ENCODE data around the gene ELP5.

DNA sequence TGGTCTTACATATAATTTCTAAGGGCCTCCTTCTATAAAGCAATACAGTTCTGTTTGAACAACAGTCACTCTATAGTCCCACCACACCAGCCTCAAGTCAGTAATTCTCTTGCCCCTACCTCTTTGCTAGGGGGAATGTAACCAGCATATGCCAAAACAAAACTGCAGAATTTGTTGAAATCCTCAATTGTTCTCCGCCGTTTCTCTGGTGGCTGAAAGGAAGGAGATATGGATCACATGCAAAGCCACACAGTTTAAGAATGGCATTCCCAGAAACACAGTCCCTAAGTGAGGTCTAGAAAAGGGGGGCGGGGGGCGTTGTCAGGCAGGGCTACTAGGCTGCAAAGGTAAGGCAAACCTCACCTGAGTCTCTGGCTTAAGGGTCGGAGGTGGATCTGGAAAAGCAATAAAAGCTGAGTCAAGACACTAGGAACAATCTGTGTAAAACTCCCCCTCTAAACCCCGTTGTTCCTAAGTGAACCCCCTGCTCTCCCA is 14.7 kb upstream of the ELP5 start:
- TF ChIP-seq, protein P1, sequence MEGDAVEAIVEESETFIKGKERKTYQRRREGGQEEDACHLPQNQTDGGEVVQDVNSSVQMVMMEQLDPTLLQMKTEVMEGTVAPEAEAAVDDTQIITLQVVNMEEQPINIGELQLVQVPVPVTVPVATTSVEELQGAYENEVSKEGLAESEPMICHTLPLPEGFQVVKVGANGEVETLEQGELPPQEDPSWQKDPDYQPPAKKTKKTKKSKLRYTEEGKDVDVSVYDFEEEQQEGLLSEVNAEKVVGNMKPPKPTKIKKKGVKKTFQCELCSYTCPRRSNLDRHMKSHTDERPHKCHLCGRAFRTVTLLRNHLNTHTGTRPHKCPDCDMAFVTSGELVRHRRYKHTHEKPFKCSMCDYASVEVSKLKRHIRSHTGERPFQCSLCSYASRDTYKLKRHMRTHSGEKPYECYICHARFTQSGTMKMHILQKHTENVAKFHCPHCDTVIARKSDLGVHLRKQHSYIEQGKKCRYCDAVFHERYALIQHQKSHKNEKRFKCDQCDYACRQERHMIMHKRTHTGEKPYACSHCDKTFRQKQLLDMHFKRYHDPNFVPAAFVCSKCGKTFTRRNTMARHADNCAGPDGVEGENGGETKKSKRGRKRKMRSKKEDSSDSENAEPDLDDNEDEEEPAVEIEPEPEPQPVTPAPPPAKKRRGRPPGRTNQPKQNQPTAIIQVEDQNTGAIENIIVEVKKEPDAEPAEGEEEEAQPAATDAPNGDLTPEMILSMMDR (IDR thresholded peaks at IDR 0.05; ENCODE audit: insufficient read depth, low read length), result no peak
- TF ChIP-seq SPI1 (IDR thresholded peaks at IDR 0.05; ENCODE audit: borderline replicate concordance, low read depth), result no peak
